CD4-positive, alpha-beta T cell treated with Interleukin-4 for 1 hour (primary cell): ENCODE data around the gene XAGE3.

Experiments
- DNase-seq, 2 donors: peaks; one replicate each; pipeline ENCODE4 v3.0.0-alpha.2; 2020 to 2022

The XAGE3 gene

GRCh38 chrX:52839137-52839536, 28.7 kb downstream of the XAGE3 start:
- DNase-seq: no peak

GRCh38 chrX:52830551-52830950, 37.3 kb downstream of the XAGE3 start:
- no peak for DNase-seq

GRCh38 chrX:52824608-52825007, 43.3 kb downstream of the XAGE3 start:
- no peak for DNase-seq

- no peak for DNase-seq
These were observed 46.7 kb downstream of the XAGE3 start for GRCh38 chrX:52821079-52821760.

GRCh38 chrX:52819788-52820187, 48.1 kb downstream of the XAGE3 start:
- DNase-seq: no peak
